K562 (cell line): ENCODE data around the gene RBM19. TPM values are rescaled to one million over a fixed set of nuclear protein-coding genes. Genes with fewer than 3 reads are reported as not detected.

ENCODE experiments used
- ATAC-seq: fragments of 200-7000 bp; cut with Tn5 transposase; 3 replicates; pipeline ENCODE4 v1.9.1; 2020; ENCODE audit warnings: moderate library complexity
- BruUV-seq: library from RNA; stranded (reverse); fragments of 400-500 nt; replicated peaks from 2 replicates; lab custom pipeline; 2021; lab: Mats Ljungman, UMichigan
- CTCF ChIA-PET: fragments of 300-600 bp; formaldehyde crosslinking; extraction: SDS; loops from one replicate; lab custom pipeline; 2021; ENCODE audit warnings: low intra/inter-chr PET ratio; lab: Yijun Ruan, JAX
- POLR2A ChIA-PET: fragments of 300-600, 350-650 bp; sonication (Branson Sonifier 250); formaldehyde crosslinking; extraction: SDS; loops from one replicate; lab custom pipeline; 2021; ENCODE audit warnings: antibody characterized with exemption, inconsistent platforms; lab: Yijun Ruan, JAX
- DNase-seq, 4 experiments: peaks; one replicate each; pipeline versions ENCODE4 v3.0.0 to v3.0.0-alpha.2; 2011 to 2018; ENCODE audit warnings: low spot score in 3 of 4, mixed read lengths in 3 of 4; ENCODE audit errors: extremely low read depth in 1 of 4
- FAIRE-seq: peaks from 2 replicates; lab custom pipeline; 2011; peaks lifted over from hg19 to GRCh38; lab: Jason Lieb, UNC
- H2AFZ ChIP-seq: 2 replicates; pipeline ENCODE4 v1.6.0; 2011; ENCODE audit warnings: low read depth, low read length, control low read depth, inconsistent platforms
- H3K27ac ChIP-seq: fragments of 200-600 bp; 3 replicates; pipeline ENCODE4 v1.8.0; 2011; ENCODE audit warnings: low read depth, mild to moderate bottlenecking, control low read depth, inconsistent platforms, low read length, moderate library complexity, mixed read lengths; ENCODE audit errors: extremely low read depth
- H3K27me3 ChIP-seq, 2 experiments: fragments of 300-600 bp in 1 of 2; 2 replicates in 1 of 2; 3 replicates in 1 of 2; pipeline versions ENCODE4 v1.6.0 to v1.8.0; 2011; ENCODE audit warnings: inconsistent platforms in 2 of 2, low read length in 2 of 2, mild to moderate bottlenecking in 1 of 2, mixed read lengths in 1 of 2, moderate library complexity in 1 of 2; ENCODE audit not compliant: control insufficient read depth in 2 of 2, insufficient read depth in 2 of 2
- H3K36me3 ChIP-seq: fragments of 300-600 bp; 3 replicates; pipeline ENCODE4 v1.8.0; 2011; ENCODE audit warnings: mild to moderate bottlenecking, low read length, inconsistent platforms; ENCODE audit not compliant: control insufficient read depth, insufficient read depth
- H3K4me1 ChIP-seq, 2 experiments: fragments of 200-600 bp in 1 of 2; replicated peaks in 1 of 2; 2 replicates in 1 of 2; 3 replicates in 1 of 2; pipeline versions ENCODE4 v1.5.1 to v1.8.0; 2011; ENCODE audit warnings: inconsistent platforms in 2 of 2, low read length in 2 of 2, mild to moderate bottlenecking in 1 of 2, mixed read lengths in 1 of 2, moderate library complexity in 1 of 2; ENCODE audit not compliant: control insufficient read depth in 2 of 2, insufficient read depth in 2 of 2
- H3K4me2 ChIP-seq: 2 replicates; pipeline ENCODE4 v1.6.1; 2011; ENCODE audit warnings: low read length, control low read depth, inconsistent platforms, mixed read lengths; ENCODE audit not compliant: insufficient read depth
- H3K4me3 ChIP-seq: fragments of 200-600 bp; sonication (generic), shearing (Covaris generic); 2 replicates; pipeline ENCODE4 v1.5.1; 2016; ENCODE audit warnings: control low read depth, inconsistent platforms
- H3K79me2 ChIP-seq: fragments of 200-600 bp; 3 replicates; pipeline ENCODE4 v1.8.0; 2011; ENCODE audit warnings: low read length, inconsistent platforms; ENCODE audit not compliant: control insufficient read depth, insufficient read depth
- H3K9ac ChIP-seq, 2 experiments: 2 replicates each; pipeline versions ENCODE4 v1.6.0 to v1.6.1; 2011; ENCODE audit warnings: low read depth in 2 of 2, low read length in 2 of 2, control low read depth in 1 of 2, inconsistent platforms in 1 of 2, mild to moderate bottlenecking in 1 of 2, mixed read lengths in 1 of 2; ENCODE audit not compliant: insufficient read depth in 1 of 2
- H3K9me1 ChIP-seq: one replicate; pipeline ENCODE4 v1.6.0; 2011; ENCODE audit warnings: inconsistent platforms, mild to moderate bottlenecking, low read length, moderate library complexity; ENCODE audit not compliant: control insufficient read depth, insufficient read depth
- H3K9me3 ChIP-seq: replicated peaks from 2 replicates; pipeline ENCODE4 v1.5.1; 2011; ENCODE audit warnings: low read depth, low read length, inconsistent platforms; ENCODE audit not compliant: control insufficient read depth, insufficient read depth
- H4K20me1 ChIP-seq: replicated peaks from 2 replicates; pipeline ENCODE4 v1.6.1; 2011; ENCODE audit warnings: low read length, inconsistent platforms, mixed read lengths; ENCODE audit not compliant: control insufficient read depth, insufficient read depth
- ERF ChIP-seq: fragments of 450-650 bp; formaldehyde crosslinking; IDR thresholded peaks from 2 replicates; pipeline ENCODE4 v1.4.0; 2020; ENCODE audit warnings: mild to moderate bottlenecking, mixed read lengths
- JUNB ChIP-seq: fragments of 450-650 bp; formaldehyde crosslinking; conservative IDR thresholded peaks from 2 replicates; pipeline ENCODE4 v1.4.0; 2020; ENCODE audit warnings: mild to moderate bottlenecking
- SETDB1 ChIP-seq: IDR thresholded peaks from one replicate; pipeline ENCODE4 v1.6.1; 2012; ENCODE audit warnings: low read length, control low read depth, inconsistent platforms
- TEAD1 ChIP-seq, 2 experiments: fragments of 450-650 bp in 1 of 2; sonication (generic) in 1 of 2; formaldehyde crosslinking; IDR thresholded peaks; 2 replicates each; pipeline versions ENCODE4 v1.4.0 to v1.8.0; 2020 to 2022; ENCODE audit warnings: mild to moderate bottlenecking in 2 of 2, missing genetic modification reagents in 1 of 2
- TEAD2 ChIP-seq: fragments of 450-650 bp; IDR thresholded peaks from 2 replicates; pipeline ENCODE4 v1.6.1; 2016; ENCODE audit warnings: missing genetic modification characterization, control low read depth, missing compliant biosample characterization
- ZNF436 ChIP-seq: fragments of 250-450, 450-650 bp; sonication (Bioruptor Pico); formaldehyde crosslinking; IDR thresholded peaks from 2 replicates; pipeline ENCODE4 v1.7.0; 2020; ENCODE audit warnings: mild to moderate bottlenecking
- WGBS: fragments of 100-300 bp; shearing (Covaris generic); methylation state at CpG from one replicate; pipeline ENCODE4 v1.1.6; 2016; ENCODE audit warnings: low coverage, mixed read lengths; ENCODE audit not compliant: insufficient coverage; ENCODE audit errors: missing lambda C conversion rate; 5-methylcytosine and 5-hydroxymethylcytosine counted together
- in situ Hi-C: fragments of 300-500 bp; cut with MboI; formaldehyde crosslinking; loops from 4 replicates; pipeline ENCODE4 v1.15.0; 2018; ENCODE audit warnings: inconsistent platforms, mixed read lengths
- intact Hi-C: fragments of 100-400 bp; cut with micrococcal nuclease; formaldehyde crosslinking; loops from 2 replicates; pipeline ENCODE4 v1.14.2; 2022
- polyA plus RNA-seq, 8 experiments: library from polyadenylated mRNA; depleted of rRNA in 4 of 8; stranded (reverse) in 5 of 8; unstranded in 3 of 8; fragments of >200 nt; fragmentation: Nextera tagmentation in 2 of 8; fragmentation: Illumina TruSeq in 1 of 8; extraction: Ambion mirVana in 2 of 8; extraction: Trizol in 1 of 8; gene quantifications; 2 replicates each; pipeline versions ENCODE4 v1.2.1 to v1.2.3, GENCODE V29; 2011 to 2014; ENCODE audit warnings: inconsistent platforms in 1 of 8, missing spikeins in 1 of 8
- total RNA-seq, 7 experiments: library from RNA; depleted of rRNA in 6 of 7; stranded (reverse); fragments of >200 nt in 6 of 7; fragmentation: Illumina TruSeq in 2 of 7; extraction: Trizol in 2 of 7; gene quantifications; 2 replicates each; pipeline versions ENCODE4 v1.2.1 to v1.2.3, GENCODE V29; 2011 to 2021; ENCODE audit warnings: low replicate concordance in 1 of 7

RBM19 gene
- total and polyA plus RNA-seq, 9 of the 15 experiments (the other 6 are each of a cell fraction or from before 2014, with no cell fraction given): 16.0 to 58.4 (median 37.9) TPM

GRCh38 chr12:113988976-113989375 lies 22.9 kb upstream of the RBM19 start:
- Histone ChIP-seq H2AFZ (no peak overlapping the region), H3K4me2 (no peak overlapping the region), H3K9ac (no peak overlapping the region), H3K9me1 (no peaks in the 10 kb centered on the region), H3K9me3 (0 out of 2 replicates have a peak, but pooled peaks cover 1% of the 10 kb centered on the region), H3K36me3 (no peaks in the 10 kb centered on the region), H4K20me1 (no peaks in the 10 kb centered on the region), H3K4me3 (no peak overlapping the region), H3K27ac (no peak overlapping the region), H3K27me3 (peaks cover 0 to 11% of the 10 kb centered on the region in 2 experiments; a peak in 2 of 5 replicates)
- no TSS peak for BruUV-seq
- WGBS: 0% methylated on average over 4 of the region's 4 CpGs
- FAIRE-seq: no peak
- CTCF ChIA-PET: no interaction called here
- ATAC-seq: no peak
- in situ Hi-C loops: loop anchor here (10.0 to 25.0 kb wide), 3 partner anchors 516 to 1948 kb away; no protein-coding TSS in a partner anchor
- TF ChIP-seq ZNF436 (CRISPR knock-in tag) (no peak), ERF (CRISPR knock-in tag) (no peak), SETDB1 (no peak), JUNB (CRISPR knock-in tag) (no peak), TEAD1 (CRISPR knock-in tag; IDR thresholded peaks at IDR 0.05) (no peak), TEAD2 (tag) (no peak)
- TF ChIP-seq, all 486 proteins: peak for 0
- no peaks in the 10 kb centered on the region for H3K79me2 ChIP-seq
- intact Hi-C loops: loop anchor here (10.0 kb wide), 1 partner anchor 1766 kb away; no protein-coding TSS in a partner anchor
- no peaks in the 10 kb centered on the region for H3K4me1 ChIP-seq
- no peak for DNase-seq
- POLR2A ChIA-PET: interaction anchor here (1.1 kb wide), 1 partner anchor 9 kb away, joined by 3 read pairs; no protein-coding TSS in a partner anchor
